Urinary bladder (tissue), 4 donors: ENCODE data around the gene RPS6KA2. TPM values are rescaled to one million over a fixed set of nuclear protein-coding genes. Genes with fewer than 3 reads are reported as not detected.
A peak's percentile ranks its signal among the peaks of the same experiment; 100 is the strongest.

ENCODE experiments used
- DNase-seq: peaks from one replicate; pipeline ENCODE4 v3.0.0-alpha.2; 2015; ENCODE audit errors: extremely low spot score
- H3K27ac ChIP-seq: one replicate; pipeline ENCODE4 v1.5.1; 2013; ENCODE audit warnings: low read depth, mild to moderate bottlenecking, moderate library complexity
- H3K36me3 ChIP-seq: one replicate; pipeline ENCODE4 v1.6.1; 2013; ENCODE audit warnings: mild to moderate bottlenecking, moderate library complexity; ENCODE audit not compliant: insufficient read depth
- H3K4me1 ChIP-seq: one replicate; pipeline ENCODE4 v1.6.1; 2013; ENCODE audit warnings: mild to moderate bottlenecking, moderate library complexity; ENCODE audit not compliant: insufficient read depth
- H3K4me3 ChIP-seq: one replicate; pipeline ENCODE4 v1.5.1; 2013; ENCODE audit warnings: low read depth, low read length
- WGBS: extraction: QIAGEN DNeasy Blood & Tissue Kit; methylation state at CpG from one replicate; pipeline ENCODE4 v1.1.7; 2013; 5-methylcytosine and 5-hydroxymethylcytosine counted together
- polyA plus RNA-seq: library from polyadenylated mRNA; stranded (reverse); fragments of 200-250 nt; gene quantifications from one replicate; pipeline ENCODE4 v1.2.3, GENCODE V29; 2013
- total RNA-seq: library from RNA; depleted of rRNA; stranded (reverse); fragments of >200 nt; gene quantifications from one replicate; pipeline ENCODE4 v1.2.3, GENCODE V29; 2014
- donor health status: healthy with polysubstance abuse.
- donor health status: healthy.

Gene RPS6KA2
- total RNA-seq = 34.7 TPM
- 67.0 TPM for polyA plus RNA-seq

DNA sequence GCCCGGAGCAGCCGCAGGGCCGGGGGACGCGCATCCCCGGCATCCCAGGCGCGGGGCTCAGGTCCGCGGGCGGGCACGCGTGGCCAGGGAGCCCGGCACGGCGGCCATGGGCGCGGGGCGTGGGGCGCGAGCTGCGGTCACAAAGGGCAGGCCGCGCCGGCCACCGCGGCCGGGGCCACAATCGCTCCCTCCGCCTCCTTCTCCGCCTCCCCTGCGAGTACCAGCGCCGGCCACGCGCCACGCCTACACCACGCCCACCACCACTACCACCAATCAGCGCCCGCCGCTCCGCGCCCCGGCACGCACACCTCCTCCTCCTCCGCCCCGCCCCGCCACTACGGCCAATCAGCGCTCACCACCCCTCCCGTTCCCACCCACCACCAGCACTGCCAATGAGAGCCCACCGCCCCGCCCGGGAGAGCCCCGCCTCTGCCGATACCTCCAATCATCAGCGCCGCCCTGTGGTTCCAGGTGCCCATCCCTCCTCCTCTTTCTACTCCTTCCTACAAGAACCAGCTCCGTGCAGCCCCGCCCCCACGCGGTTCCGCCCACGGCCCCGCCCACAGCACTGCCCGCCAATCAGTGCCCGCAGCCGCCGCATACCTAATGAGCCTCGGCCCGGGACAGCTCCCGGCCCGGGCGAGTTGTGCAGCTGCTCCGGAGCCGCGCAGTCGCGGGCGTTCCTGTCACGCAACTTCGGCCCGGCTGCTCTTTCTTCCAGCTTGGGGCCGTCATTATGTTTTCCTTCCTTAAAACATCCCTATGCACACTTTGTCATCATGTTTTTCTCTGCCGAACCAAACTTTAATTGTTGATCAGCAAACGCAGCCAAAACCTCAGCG lies at the start of gene RPS6KA2:
Gene RPS6KA2, minus strand, starts transcription at position 219 of the 842 bp plus-strand sequence. CDS start 232 bp downstream, outside the sequence.
- Histone ChIP-seq H3K4me1 (no peaks in the 10 kb centered on the region), H3K36me3 (no peaks in the 10 kb centered on the region), H3K4me3 (peak within 1 kb of the TSS; percentile 84), H3K27ac (peak within 1 kb of the TSS; percentile 90)
- DNase-seq = peak; percentile 99
- under 1% methylated on average over 87 of the region's 87 CpGs for WGBS

DNA sequence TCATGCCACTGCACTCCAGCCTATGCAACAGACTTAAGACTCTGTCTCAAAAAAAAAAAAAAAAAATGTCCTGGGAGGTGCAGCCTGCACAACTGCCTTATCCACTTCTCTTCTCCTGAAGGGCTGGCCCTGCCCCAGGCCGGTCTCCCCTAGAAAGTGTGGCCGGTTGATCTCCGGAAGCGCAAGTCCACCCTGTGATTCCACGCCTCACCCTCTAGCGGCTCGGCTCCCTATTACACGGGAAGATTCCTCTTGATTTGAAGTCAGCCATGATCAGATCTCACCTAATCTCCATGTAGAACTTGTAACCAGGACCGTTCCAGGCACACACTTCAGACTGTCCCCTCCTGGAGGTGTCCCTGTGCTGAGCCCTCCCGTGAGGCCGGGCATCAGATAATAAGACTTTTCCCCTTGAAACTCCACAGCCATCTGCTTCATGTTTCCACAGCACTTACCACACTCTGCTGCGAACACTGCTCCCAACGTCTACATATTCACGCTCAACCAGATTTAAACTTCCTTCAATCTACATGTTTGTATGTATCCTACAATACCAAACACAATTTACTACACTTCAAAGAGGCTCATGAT lies 49.3 kb upstream of the RPS6KA2 start:
- Histone ChIP-seq H3K4me1 (peaks cover 3% of the 10 kb centered on the region), H3K36me3 (no peaks in the 10 kb centered on the region), H3K27ac (no peak overlapping the region), H3K4me3 (no peak overlapping the region)
- DNase-seq = no peak
- 97% methylated on average over 14 of the region's 14 CpGs for WGBS

DNA sequence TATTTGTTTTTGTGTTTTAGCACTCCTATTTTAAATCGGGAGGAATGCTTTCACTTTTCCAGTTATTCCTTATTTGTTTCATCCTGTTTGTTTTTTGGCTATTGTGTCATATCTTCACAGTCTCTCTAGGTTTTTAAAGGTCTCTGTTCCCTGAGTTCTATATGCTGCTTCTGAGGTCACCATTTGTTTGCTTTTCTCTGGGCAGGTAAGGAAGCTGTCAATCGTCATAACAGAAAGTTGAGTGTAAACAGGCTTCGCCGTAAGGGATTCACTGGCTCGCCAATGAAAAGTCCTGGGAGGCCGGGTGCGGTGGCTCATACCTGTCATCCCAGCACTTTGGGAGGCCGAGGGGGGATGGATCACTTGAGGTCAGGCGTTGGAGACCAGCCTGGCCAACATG lies 48.7 kb upstream of the RPS6KA2 start:
- Histone ChIP-seq H3K4me1 (peaks cover 3% of the 10 kb centered on the region), H3K27ac (no peak overlapping the region), H3K4me3 (no peak overlapping the region), H3K36me3 (no peaks in the 10 kb centered on the region)
- DNase-seq = no peak
- 87% methylated on average over 9 of the region's 9 CpGs for WGBS

DNA sequence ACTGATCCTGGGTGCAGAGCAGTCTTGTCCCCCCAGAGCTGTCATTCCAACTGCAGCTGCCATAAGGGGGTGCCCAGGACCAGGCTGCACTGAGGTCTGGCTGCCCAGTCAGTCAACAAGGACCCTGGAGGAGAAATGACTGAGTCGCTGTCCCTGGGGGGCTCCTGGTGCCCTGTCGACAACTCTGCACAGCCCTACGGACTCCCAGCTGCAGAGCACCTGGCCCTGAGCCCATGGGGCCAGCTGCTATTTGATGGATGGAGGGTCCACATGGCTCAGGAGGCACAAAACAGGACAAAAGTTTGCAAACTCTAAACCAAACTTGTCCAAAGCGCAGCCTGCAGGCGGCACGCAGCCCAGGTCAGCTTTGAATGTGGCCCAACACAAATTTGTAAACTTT lies 46.3 kb upstream of the RPS6KA2 start:
- DNase-seq = no peak
- WGBS = 78% methylated on average over 6 of the region's 6 CpGs
- H3K4me3 ChIP-seq = no peak overlapping the region
- no peaks in the 10 kb centered on the region for H3K36me3 ChIP-seq
- peaks cover 3% of the 10 kb centered on the region for H3K4me1 ChIP-seq
- no peak overlapping the region for H3K27ac ChIP-seq

DNA sequence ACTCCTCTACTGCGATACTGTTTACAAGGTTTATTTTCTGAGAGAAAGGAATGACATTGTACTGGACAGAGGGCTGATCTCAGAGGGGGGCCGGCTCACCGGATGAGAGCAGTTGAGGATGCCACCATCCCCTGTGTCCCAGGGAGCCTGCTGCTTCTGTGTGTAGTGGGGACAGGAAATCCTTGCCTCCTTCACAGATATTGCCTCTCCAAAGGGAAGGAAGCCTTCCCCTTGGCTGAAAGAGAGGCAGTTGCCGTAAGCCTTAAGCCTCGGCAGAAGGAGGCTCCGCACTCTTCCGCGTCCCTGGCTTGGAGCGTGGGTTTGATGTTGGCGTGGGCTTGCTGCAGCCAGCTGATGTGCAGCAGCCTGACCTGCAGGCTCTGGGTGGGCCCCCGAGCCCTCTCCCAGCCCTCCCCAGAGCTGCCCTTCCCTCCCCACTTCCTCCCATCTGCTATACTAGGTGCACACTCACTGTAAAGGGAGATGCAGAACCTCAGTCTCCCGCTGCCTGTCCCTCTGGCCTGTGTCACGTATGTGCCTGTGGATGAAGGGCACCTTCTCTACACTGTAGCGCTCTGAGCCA lies 45.7 kb upstream of the RPS6KA2 start:
- DNase-seq = no peak
- Histone ChIP-seq H3K4me3 (no peak overlapping the region), H3K4me1 (peaks cover 2% of the 10 kb centered on the region), H3K36me3 (no peaks in the 10 kb centered on the region), H3K27ac (no peak overlapping the region)
- WGBS = 60% methylated on average over 14 of the region's 14 CpGs

DNA sequence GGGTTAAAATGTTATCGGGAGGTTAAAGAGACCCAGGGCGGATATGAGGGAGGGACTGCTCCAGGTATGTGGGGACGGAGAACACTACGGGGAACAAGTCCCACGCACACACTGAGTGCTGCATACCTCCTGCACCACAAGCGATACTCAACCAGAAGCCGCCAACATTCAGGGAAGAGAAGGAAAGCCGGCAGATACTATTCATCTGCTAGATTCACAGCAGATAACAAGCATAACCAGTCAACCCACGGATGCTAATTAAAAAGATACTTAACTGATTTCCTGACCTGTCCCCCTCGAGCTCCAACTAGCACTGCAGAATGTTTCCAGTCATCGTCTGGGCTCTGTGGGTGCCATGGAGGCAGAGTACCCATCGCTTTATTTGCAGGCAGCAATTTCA lies 45.1 kb upstream of the RPS6KA2 start:
- 53% methylated on average over 12 of the region's 12 CpGs for WGBS
- Histone ChIP-seq H3K36me3 (no peaks in the 10 kb centered on the region), H3K4me1 (peaks cover 2% of the 10 kb centered on the region), H3K4me3 (no peak overlapping the region), H3K27ac (no peak overlapping the region)
- no peak for DNase-seq

DNA sequence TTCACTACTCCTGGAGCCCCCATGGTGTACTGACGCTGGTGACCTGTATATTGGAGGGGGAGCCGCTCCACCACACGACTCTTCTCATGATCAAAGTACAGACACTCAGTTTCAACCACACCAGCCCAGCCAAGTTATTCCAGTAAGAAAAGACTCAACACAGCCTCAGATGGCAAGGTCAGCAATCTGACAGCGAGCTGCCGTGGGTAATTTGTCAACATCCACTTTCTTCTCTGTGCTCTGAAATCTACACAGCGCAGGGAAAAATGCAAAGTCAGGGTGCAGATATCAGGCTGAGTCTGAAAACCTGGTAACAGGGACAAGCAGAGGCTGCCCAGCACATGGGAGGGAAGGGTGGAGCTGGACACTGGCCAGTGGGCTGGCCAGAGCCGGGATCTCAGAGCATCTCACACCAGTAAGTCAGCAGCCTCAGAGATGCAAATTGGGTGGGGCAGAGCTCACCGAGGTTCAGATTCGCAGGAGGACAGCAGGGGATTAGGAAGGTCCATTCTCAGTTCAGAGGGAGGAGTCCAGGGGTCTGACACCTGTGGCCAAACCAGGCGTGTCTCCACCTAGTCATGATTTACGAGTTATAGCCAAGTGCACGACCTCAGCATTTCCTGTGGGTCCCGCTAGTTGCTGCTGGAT lies 44.5 kb upstream of the RPS6KA2 start:
- H3K27ac ChIP-seq = no peak overlapping the region
- 28% methylated on average over 13 of the region's 13 CpGs for WGBS
- no peak for DNase-seq
- H3K4me3 ChIP-seq = no peak overlapping the region
- H3K4me1 ChIP-seq = peaks cover 2% of the 10 kb centered on the region
- H3K36me3 ChIP-seq = no peaks in the 10 kb centered on the region

DNA sequence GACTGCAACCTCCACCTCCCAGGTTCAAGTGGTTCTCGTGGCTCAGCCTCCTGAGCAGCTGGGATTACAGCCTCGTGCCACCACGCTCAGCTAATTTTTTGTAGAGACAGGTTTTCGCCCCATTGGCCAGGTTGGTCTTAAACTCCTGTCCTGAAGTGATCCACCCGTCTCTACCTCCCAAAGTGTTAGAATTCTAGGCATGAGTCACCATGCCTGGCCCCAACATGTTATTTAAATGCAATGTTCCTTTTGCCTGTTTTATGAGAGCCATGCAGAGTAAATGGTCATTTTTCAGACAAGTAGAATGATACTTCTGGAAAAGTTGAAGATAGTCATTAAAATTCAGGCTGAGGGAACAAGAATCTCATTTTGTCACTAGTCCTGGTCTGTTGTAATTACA lies 43.8 kb upstream of the RPS6KA2 start:
- WGBS = 91% methylated on average over 5 of the region's 5 CpGs
- H3K36me3 ChIP-seq = no peaks in the 10 kb centered on the region

DNA sequence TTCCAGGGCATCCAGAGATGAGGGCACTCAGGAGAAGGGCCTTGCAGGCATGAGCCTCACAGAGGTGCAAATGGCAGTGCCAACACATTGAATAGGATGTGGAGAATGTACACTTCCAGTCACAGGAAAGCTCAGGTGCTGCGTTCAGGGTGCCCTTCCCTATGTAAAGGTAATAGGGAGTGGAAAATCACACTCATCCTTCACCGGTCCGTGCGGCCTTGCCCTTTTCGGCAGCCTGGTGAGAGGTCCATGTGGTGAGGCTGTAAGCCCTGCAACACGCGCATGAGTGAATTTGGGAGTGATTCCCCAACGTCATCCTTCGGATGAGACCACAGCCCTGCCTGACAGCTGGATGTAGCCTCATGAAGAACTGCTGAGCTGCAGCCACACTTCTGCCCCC lies 43.0 kb upstream of the RPS6KA2 start:
- Histone ChIP-seq H3K36me3 (no peaks in the 10 kb centered on the region), H3K4me1 (no peaks in the 10 kb centered on the region), H3K4me3 (no peak overlapping the region), H3K27ac (no peak overlapping the region)
- 98% methylated on average over 9 of the region's 9 CpGs for WGBS
- no peak for DNase-seq

More for the DNA sequence above, 43.8 kb upstream of the RPS6KA2 start:
- H3K27ac ChIP-seq = no peak overlapping the region
- DNase-seq = no peak
- peaks cover 1% of the 10 kb centered on the region for H3K4me1 ChIP-seq
- H3K4me3 ChIP-seq = no peak overlapping the region

DNA sequence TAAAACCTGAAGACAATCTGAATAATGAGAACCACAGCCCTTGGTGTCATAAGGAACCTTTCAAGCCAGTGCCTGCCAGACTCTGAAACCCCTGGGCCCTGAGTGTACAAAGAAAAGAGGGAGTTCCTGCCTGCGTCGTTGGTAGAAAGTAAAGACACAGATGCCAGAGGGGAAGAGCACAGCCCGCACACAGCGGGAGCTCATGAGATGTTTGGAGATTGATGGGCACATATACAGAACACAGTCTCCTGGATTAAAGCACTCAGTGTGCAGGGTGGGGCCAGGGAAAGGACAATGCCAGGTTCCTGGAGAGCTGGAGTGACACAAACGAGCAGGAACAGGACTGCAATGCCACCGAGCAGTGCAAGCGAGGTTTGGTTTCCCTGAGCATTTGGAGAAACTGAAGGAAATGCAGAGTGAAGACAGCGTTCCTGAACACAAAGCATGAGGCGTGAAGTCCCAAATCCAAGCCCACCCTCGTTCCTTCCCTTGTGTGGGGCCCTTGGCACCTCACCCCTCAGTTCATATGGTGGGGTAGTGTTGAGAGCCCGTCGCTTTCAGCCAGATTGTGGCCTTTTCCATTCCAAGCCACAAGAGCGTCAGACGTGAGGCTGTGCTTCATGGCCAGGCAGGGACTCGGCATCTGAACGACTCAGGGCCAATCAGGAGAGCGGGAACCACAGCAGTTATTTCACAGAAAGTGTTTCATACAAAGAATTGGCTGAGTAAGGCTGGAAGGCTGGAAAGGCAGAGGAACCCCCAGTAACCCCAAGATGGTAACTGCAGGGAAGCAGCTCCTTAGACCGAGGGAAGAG lies 41.0 kb upstream of the RPS6KA2 start:
- no peaks in the 10 kb centered on the region for H3K4me1 ChIP-seq
- no peak overlapping the region for H3K4me3 ChIP-seq
- WGBS = 89% methylated on average over 18 of the region's 18 CpGs
- no peak for DNase-seq
- no peak overlapping the region for H3K27ac ChIP-seq
- H3K36me3 ChIP-seq = no peaks in the 10 kb centered on the region

DNA sequence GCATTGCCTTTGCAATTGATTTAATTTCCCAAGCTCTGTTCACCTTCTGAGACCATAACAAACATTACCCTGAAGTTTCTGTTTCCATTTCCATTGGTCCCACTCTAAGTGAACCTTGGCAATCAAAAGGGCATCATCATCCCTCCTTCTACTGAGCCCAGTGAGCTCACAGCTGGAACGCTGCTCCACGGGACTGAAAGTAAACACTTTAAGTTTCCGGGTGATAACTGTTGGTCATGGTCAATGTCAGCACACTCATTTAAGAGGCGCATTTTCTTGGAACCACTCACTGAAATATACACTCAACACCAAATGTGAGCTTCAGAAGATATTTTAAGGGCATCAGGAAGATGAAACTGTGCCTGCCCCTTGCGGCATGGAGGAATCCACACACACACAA lies 37.1 kb upstream of the RPS6KA2 start:
- Histone ChIP-seq H3K36me3 (no peaks in the 10 kb centered on the region), H3K4me3 (no peak overlapping the region), H3K27ac (no peak overlapping the region), H3K4me1 (no peaks in the 10 kb centered on the region)
- DNase-seq = no peak
- 28% methylated on average over 5 of the region's 5 CpGs for WGBS

DNA sequence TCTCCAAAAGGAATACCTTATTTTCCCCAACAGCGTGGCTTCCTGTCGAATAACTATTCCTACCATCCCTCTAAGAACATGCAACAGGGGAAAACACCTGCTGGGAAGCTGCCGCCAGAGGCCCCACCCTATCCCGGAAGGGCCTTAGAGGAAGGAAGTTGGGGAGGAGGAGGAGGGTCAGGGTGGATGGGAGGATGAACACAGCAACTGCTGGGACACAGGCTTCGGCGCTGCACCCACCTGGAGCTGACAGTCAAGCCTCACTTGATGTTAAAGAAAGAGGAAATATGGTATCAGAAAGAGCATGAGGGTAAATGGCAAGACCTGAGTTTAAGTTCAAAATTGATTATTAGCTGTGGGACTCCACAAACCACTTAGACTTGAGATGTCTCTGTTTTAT lies 36.5 kb upstream of the RPS6KA2 start:
- Histone ChIP-seq H3K36me3 (no peaks in the 10 kb centered on the region), H3K4me1 (no peaks in the 10 kb centered on the region), H3K27ac (no peak overlapping the region), H3K4me3 (no peak overlapping the region)
- no peak for DNase-seq
- 79% methylated on average over 6 of the region's 6 CpGs for WGBS

DNA sequence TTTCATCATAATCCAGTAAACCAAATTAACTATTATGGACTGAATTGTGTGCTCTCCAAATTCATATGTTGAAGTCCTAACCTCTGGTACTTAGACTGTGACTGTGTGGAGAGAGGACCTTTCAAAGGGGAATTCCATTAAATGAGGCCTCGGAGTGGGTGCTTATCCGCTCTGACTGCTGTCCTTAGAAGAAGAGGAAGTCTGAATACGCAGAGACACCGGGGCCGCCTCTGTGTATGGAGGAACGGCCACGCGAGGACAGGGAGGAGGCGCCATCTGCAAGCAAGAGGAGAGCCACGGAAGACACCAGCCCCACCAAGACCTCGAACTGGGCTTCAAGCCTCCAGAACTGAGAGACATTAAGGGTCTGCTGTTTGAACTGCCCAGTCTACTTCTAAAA lies 35.6 kb upstream of the RPS6KA2 start:
- no peaks in the 10 kb centered on the region for H3K4me1 ChIP-seq
- H3K27ac ChIP-seq = no peak overlapping the region
- 95% methylated on average over 11 of the region's 11 CpGs for whole genome bisulfite sequencing
- H3K36me3 ChIP-seq = no peaks in the 10 kb centered on the region
- H3K4me3 ChIP-seq = no peak overlapping the region
- no peak for DNase-seq
